Fibroblast of lung (primary cell): ENCODE data around the gene WNT9A. TPM values are rescaled to one million over a fixed set of nuclear protein-coding genes. Genes with fewer than 3 reads are reported as not detected.

Experiments used
- DNase-seq, 2 donors: peaks; one replicate each; pipeline versions ENCODE4 v3.0.0 to v3.0.0-alpha.2; 2010; ENCODE audit warnings: low read depth in 2 of 2
- H2AFZ ChIP-seq: 2 replicates; pipeline ENCODE4 v1.5.1; 2012; ENCODE audit warnings: low read length, control low read depth, inconsistent platforms
- H3K27ac ChIP-seq: 2 replicates; pipeline ENCODE4 v1.5.1; 2011; ENCODE audit warnings: low read length, control low read depth; ENCODE audit not compliant: insufficient read depth
- H3K27me3 ChIP-seq: 2 replicates; pipeline ENCODE4 v1.5.1; 2011; ENCODE audit warnings: mild to moderate bottlenecking, low read length; ENCODE audit not compliant: control insufficient read depth, insufficient read depth
- H3K36me3 ChIP-seq: 2 replicates; pipeline ENCODE4 v1.5.1; 2011; ENCODE audit warnings: low read length; ENCODE audit not compliant: control insufficient read depth, insufficient read depth
- H3K4me1 ChIP-seq: 2 replicates; pipeline ENCODE4 v1.5.1; 2011; ENCODE audit warnings: low read length; ENCODE audit not compliant: control insufficient read depth, insufficient read depth; ENCODE audit errors: extremely low read depth
- H3K4me2 ChIP-seq: 2 replicates; pipeline ENCODE4 v1.5.1; 2011; ENCODE audit warnings: low read length, control low read depth; ENCODE audit not compliant: insufficient read depth; ENCODE audit errors: extremely low read depth
- H3K4me3 ChIP-seq, 4 experiments: fragments of 200-600 bp in 1 of 4; sonication (generic) in 1 of 4; replicated peaks in 1 of 4; 2 replicates each; pipeline ENCODE4 v1.5.1; 2011 to 2016; ENCODE audit warnings: low read length in 4 of 4, low read depth in 3 of 4, mild to moderate bottlenecking in 3 of 4, control low read depth in 2 of 4, inconsistent platforms in 1 of 4, mixed read lengths in 1 of 4; ENCODE audit not compliant: insufficient read depth in 1 of 4; ENCODE audit errors: control extremely low read depth in 1 of 4
- H3K79me2 ChIP-seq: 2 replicates; pipeline ENCODE4 v1.5.1; 2012; ENCODE audit warnings: mild to moderate bottlenecking, low read length, inconsistent platforms; ENCODE audit not compliant: control insufficient read depth, insufficient read depth
- H3K9ac ChIP-seq: 2 replicates; pipeline ENCODE4 v1.5.1; 2011; ENCODE audit warnings: mild to moderate bottlenecking, low read length, control low read depth; ENCODE audit not compliant: insufficient read depth
- H3K9me3 ChIP-seq: 2 replicates; pipeline ENCODE4 v1.5.1; 2012; ENCODE audit warnings: low read depth, low read length; ENCODE audit not compliant: control insufficient read depth, insufficient read depth
- H4K20me1 ChIP-seq: 2 replicates; pipeline ENCODE4 v1.5.1; 2011; ENCODE audit warnings: low read length; ENCODE audit not compliant: control insufficient read depth, insufficient read depth; ENCODE audit errors: extremely low read depth
- EZH2 ChIP-seq: IDR thresholded peaks from 2 replicates; pipeline ENCODE4 v1.5.1; 2012; ENCODE audit warnings: low read length, control low read depth, mild to moderate bottlenecking; ENCODE audit errors: missing control alignments
- polyA plus RNA-seq, 2 donors: library from polyadenylated mRNA; depleted of rRNA in 1 of 2; stranded (reverse) in 1 of 2; unstranded in 1 of 2; fragments of >200 nt; gene quantifications; 2 replicates each; pipeline ENCODE4 v1.2.1, GENCODE V29; 2011 to 2012; ENCODE audit warnings: missing spikeins in 1 of 2
- total RNA-seq: library from RNA; depleted of rRNA; stranded (reverse); fragments of >200 nt; gene quantifications from 2 replicates; pipeline ENCODE4 v1.2.1, GENCODE V29; 2014
- TF ChIP-seq, protein P1 (sequence below), 2 donors: IDR thresholded peaks in 1 of 2; conservative IDR thresholded peaks in 1 of 2; 1 replicate in 1 of 2; 2 replicates in 1 of 2; pipeline ENCODE4 v1.5.1; 2011 to 2012; ENCODE audit warnings: low read length in 2 of 2, control low read depth in 1 of 2, inconsistent platforms in 1 of 2, low read depth in 1 of 2, mild to moderate bottlenecking in 1 of 2

WNT9A gene
- total and polyA plus RNA-seq, 2 donors (not counting 1 experiment from before 2014, with no cell fraction given), result 1.0 to 5.3 TPM

DNA sequence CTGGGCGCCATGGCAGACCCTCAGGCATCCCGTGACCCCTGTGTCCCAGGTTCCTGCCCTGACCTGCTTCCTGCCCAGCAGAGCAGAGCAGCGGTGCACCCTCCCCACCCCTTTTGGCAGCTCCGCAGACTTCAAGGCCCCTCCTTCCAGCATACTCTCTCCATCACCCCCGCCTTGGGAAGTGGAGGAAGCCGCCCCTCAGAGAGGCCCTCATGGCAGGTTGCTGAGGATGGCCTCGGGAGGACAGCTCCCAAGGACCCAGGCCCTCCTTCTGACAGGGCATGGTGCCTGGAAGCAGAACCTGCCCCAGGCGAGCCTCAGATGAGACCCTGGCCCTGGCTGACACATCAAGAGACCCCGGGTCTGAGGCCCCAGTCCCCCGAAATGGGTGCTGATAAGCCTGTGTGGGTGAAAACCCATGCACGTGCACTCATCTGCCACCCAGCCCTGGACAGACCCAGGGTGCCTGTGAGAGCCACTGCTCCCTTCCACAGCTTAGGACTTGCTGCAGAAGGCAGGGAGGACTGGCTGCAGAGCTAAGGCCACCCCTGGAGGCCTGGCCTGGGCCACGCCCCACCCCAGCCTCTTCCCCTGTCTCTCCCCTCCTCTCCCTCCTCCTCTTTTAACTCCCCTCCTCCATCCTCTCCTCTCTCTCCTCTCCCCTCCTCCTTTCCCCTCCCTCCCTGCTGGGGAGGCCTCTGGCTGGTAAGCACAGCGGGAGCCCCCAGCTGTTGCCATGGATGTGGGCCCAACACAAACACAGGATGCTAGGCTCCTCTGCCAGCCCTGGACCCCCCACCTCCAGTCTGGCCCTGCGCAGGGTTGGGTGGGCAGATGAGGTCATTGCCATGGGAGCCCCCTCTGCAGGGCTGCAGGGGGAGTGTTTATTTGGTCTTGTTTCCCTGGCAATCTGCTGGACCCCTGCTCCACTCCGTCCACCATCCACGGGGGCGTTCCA, 33.7 kb downstream of the WNT9A start:
- Histone ChIP-seq H3K4me1 (no peaks in the 10 kb centered on the region), H2AFZ (no peak overlapping the region)

DNA sequence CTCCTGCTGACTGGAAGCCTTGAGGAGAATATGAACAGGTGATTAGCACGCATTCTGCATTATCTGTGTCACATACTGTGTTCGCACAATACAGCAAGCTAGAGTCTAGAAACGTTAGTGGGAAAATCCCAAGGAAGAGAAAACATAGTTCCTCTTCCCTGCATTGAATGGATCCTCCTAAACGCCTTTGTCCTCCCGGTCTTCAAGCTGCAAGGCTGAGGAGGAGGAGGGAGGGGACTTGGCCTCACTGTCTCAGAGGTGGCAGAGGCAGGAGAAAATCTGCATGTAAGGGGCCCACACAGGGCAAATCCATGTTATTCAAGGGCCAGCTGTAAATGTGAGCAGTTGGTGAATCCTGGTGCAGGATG, 34.4 kb downstream of the WNT9A start:
- H2AFZ ChIP-seq, result no peak overlapping the region
- H3K4me3 ChIP-seq, result no peak overlapping the region
- no peaks in the 10 kb centered on the region for H3K9me3 ChIP-seq
- no peaks in the 10 kb centered on the region for H3K4me1 ChIP-seq
- no peak overlapping the region for H3K27ac ChIP-seq
- no peaks in the 10 kb centered on the region for H3K27me3 ChIP-seq
- H3K9ac ChIP-seq, result no peak overlapping the region
- H3K79me2 ChIP-seq, result no peaks in the 10 kb centered on the region
- H4K20me1 ChIP-seq, result no peaks in the 10 kb centered on the region
- TF ChIP-seq, protein P1, sequence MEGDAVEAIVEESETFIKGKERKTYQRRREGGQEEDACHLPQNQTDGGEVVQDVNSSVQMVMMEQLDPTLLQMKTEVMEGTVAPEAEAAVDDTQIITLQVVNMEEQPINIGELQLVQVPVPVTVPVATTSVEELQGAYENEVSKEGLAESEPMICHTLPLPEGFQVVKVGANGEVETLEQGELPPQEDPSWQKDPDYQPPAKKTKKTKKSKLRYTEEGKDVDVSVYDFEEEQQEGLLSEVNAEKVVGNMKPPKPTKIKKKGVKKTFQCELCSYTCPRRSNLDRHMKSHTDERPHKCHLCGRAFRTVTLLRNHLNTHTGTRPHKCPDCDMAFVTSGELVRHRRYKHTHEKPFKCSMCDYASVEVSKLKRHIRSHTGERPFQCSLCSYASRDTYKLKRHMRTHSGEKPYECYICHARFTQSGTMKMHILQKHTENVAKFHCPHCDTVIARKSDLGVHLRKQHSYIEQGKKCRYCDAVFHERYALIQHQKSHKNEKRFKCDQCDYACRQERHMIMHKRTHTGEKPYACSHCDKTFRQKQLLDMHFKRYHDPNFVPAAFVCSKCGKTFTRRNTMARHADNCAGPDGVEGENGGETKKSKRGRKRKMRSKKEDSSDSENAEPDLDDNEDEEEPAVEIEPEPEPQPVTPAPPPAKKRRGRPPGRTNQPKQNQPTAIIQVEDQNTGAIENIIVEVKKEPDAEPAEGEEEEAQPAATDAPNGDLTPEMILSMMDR (conservative IDR thresholded peaks at IDR 0.05 in 1 of 2, IDR thresholded peaks at IDR 0.05 in 1 of 2; ENCODE audit: low read depth in 1 of 2, low read length in 2 of 2), result no peak
- no peak for TF ChIP-seq EZH2
- H3K4me2 ChIP-seq, result no peak overlapping the region
- no peaks in the 10 kb centered on the region for H3K36me3 ChIP-seq
- no peak for DNase-seq

More for the DNA sequence above, 33.7 kb downstream of the WNT9A start:
- no peak overlapping the region for H3K4me2 ChIP-seq
- DNase-seq, result no peak
- H3K27me3 ChIP-seq, result no peaks in the 10 kb centered on the region
- H3K9me3 ChIP-seq, result no peaks in the 10 kb centered on the region
- H3K36me3 ChIP-seq, result no peaks in the 10 kb centered on the region
- no peak overlapping the region for H3K9ac ChIP-seq
- H3K27ac ChIP-seq, result no peak overlapping the region
- H4K20me1 ChIP-seq, result no peaks in the 10 kb centered on the region
- no peak overlapping the region for H3K4me3 ChIP-seq
- H3K79me2 ChIP-seq, result no peaks in the 10 kb centered on the region
- no peak for TF ChIP-seq EZH2
- TF ChIP-seq, protein P1 (conservative IDR thresholded peaks at IDR 0.05 in 1 of 2, IDR thresholded peaks at IDR 0.05 in 1 of 2; ENCODE audit: low read depth in 1 of 2, low read length in 2 of 2), result no peak

DNA sequence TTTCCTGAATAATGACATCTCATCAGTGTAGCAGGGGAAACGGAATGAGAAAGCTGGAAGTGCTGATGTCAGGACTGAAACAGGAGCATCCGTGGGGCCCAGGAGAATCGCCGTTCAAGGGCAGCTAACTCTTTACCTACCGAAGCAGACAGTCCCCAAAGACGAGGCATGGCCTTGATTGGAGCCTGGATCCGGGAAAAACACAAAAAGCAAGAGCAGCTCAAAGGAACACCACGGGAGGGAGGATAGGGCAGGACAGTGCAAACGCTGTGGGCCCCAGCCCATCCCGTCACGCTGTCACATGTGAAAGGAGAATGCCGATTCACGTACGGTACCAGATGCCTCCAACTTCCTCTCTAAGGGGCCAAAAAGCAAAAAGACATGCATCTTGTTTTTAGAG, 34.9 kb downstream of the WNT9A start:
- TF ChIP-seq, protein P1 (conservative IDR thresholded peaks at IDR 0.05 in 1 of 2, IDR thresholded peaks at IDR 0.05 in 1 of 2; ENCODE audit: low read depth in 1 of 2, low read length in 2 of 2), result no peak
- no peak for TF ChIP-seq EZH2
- H2AFZ ChIP-seq, result no peak overlapping the region
- DNase-seq, result no peak

More for the DNA sequence above, 34.9 kb downstream of the WNT9A start:
- no peaks in the 10 kb centered on the region for H3K9me3 ChIP-seq
- H3K4me1 ChIP-seq, result no peaks in the 10 kb centered on the region
- H3K79me2 ChIP-seq, result no peaks in the 10 kb centered on the region
- H3K36me3 ChIP-seq, result no peaks in the 10 kb centered on the region
- no peak overlapping the region for H3K27ac ChIP-seq
- no peak overlapping the region for H3K4me3 ChIP-seq
- no peak overlapping the region for H3K4me2 ChIP-seq
- no peak overlapping the region for H3K9ac ChIP-seq
- H4K20me1 ChIP-seq, result no peaks in the 10 kb centered on the region
- H3K27me3 ChIP-seq, result no peaks in the 10 kb centered on the region
